Stimulated activated CD8-positive, alpha-beta memory T cell treated with anti-CD3 and anti-CD28 coated beads, Interleukin-7, amount 100 ng/mL, for 1 hour (primary cell): ENCODE data around the gene PARD3B.

Experiments
- DNase-seq, 2 donors: peaks; one replicate each; pipeline ENCODE4 v3.0.0-alpha.2; 2020; ENCODE audit warnings: low read depth in 2 of 2

The PARD3B gene

GRCh38 chr2:205556841-205557539 lies 1011.7 kb downstream of the PARD3B start:
- no peak for DNase-seq

- DNase-seq: no peak
Observed at GRCh38 chr2:205557873-205558272, 1012.6 kb downstream of the PARD3B start.

- DNase-seq: no peak
Observed at GRCh38 chr2:205561441-205561840, 1016.2 kb downstream of the PARD3B start.

GRCh38 chr2:205563646-205564045 lies 1018.4 kb downstream of the PARD3B start:
- DNase-seq: no peak

- DNase-seq: no peak
Observed at GRCh38 chr2:205564346-205565141, 1019.3 kb downstream of the PARD3B start.

GRCh38 chr2:205565142-205565522 lies 1019.9 kb downstream of the PARD3B start:
- no peak for DNase-seq

GRCh38 chr2:205566606-205567168 lies 1021.4 kb downstream of the PARD3B start:
- no peak for DNase-seq

GRCh38 chr2:205568620-205569019 lies 1023.3 kb downstream of the PARD3B start:
- no peak for DNase-seq

- DNase-seq: no peak
Observed at GRCh38 chr2:205570648-205571047, 1025.4 kb downstream of the PARD3B start.

GRCh38 chr2:205571360-205571959 lies 1026.2 kb downstream of the PARD3B start:
- no peak for DNase-seq

- DNase-seq: no peak
Observed at GRCh38 chr2:205574001-205574400, 1028.7 kb downstream of the PARD3B start.

- DNase-seq: no peak
Observed at GRCh38 chr2:205579335-205579734, 1034.1 kb downstream of the PARD3B start.

GRCh38 chr2:205580212-205580987 lies 1035.1 kb downstream of the PARD3B start:
- no peak for DNase-seq

- no peak for DNase-seq
Observed at GRCh38 chr2:205582366-205582765, 1037.1 kb downstream of the PARD3B start.

GRCh38 chr2:205585449-205586383 lies 1040.4 kb downstream of the PARD3B start:
- DNase-seq: no peak

- DNase-seq: no peak
Observed at GRCh38 chr2:205586626-205587025, 1041.4 kb downstream of the PARD3B start.

- no peak for DNase-seq
Observed at GRCh38 chr2:205589479-205589878, 1044.2 kb downstream of the PARD3B start.

GRCh38 chr2:205590759-205591158 lies 1045.5 kb downstream of the PARD3B start:
- no peak for DNase-seq

- no peak for DNase-seq
Observed at GRCh38 chr2:205593891-205594290, 1048.6 kb downstream of the PARD3B start.

- no peak for DNase-seq
Observed at GRCh38 chr2:205596581-205596980, 1051.3 kb downstream of the PARD3B start.
